HG02759 (cell line): Measurements from ENCODE around the gene FGF8.

ENCODE experiments used
- ATAC-seq: cut with Tn5 transposase; IDR thresholded peaks from one replicate; pipeline ENCODE4 v1.9.1; 2021; ENCODE audit warnings: mild to moderate bottlenecking, moderate library complexity; ENCODE audit not compliant: unreplicated experiment

The FGF8 gene

GRCh38 chr10:101770331-101771215 lies 5.3 kb downstream of the FGF8 start:
- no peak for ATAC-seq

GRCh38 chr10:101769541-101770180 lies 6.3 kb downstream of the FGF8 start:
- ATAC-seq, result no peak

- no peak for ATAC-seq
Measured at GRCh38 chr10:101768791-101769170, 7.1 kb downstream of the FGF8 start.

GRCh38 chr10:101767966-101768790 lies 7.7 kb downstream of the FGF8 start:
- no peak for ATAC-seq

- no peak for ATAC-seq
Measured at GRCh38 chr10:101767600-101767945, 8.3 kb downstream of the FGF8 start.

GRCh38 chr10:101766753-101767599 lies 8.9 kb downstream of the FGF8 start:
- ATAC-seq, result no peak

- ATAC-seq, result no peak
Measured at GRCh38 chr10:101766306-101766705, 9.6 kb downstream of the FGF8 start.

- ATAC-seq, result no peak
Measured at GRCh38 chr10:101763141-101763846, 12.6 kb downstream of the FGF8 start.

GRCh38 chr10:101762736-101763135 lies 13.2 kb downstream of the FGF8 start:
- no peak for ATAC-seq

- ATAC-seq, result no peak
Measured at GRCh38 chr10:101761226-101761625, 14.7 kb downstream of the FGF8 start.

- ATAC-seq, result no peak
Measured at GRCh38 chr10:101760510-101760909, 15.4 kb downstream of the FGF8 start.

GRCh38 chr10:101759309-101760247 lies 16.3 kb downstream of the FGF8 start:
- no peak for ATAC-seq

- ATAC-seq, result no peak
Measured at GRCh38 chr10:101758858-101759257, 17.1 kb downstream of the FGF8 start.

GRCh38 chr10:101752241-101752640 lies 23.7 kb downstream of the FGF8 start:
- ATAC-seq, result no peak

- ATAC-seq, result no peak
Measured at GRCh38 chr10:101749047-101750016, 26.6 kb downstream of the FGF8 start.

GRCh38 chr10:101748496-101748895 lies 27.4 kb downstream of the FGF8 start:
- no peak for ATAC-seq

GRCh38 chr10:101745074-101745696 lies 30.7 kb downstream of the FGF8 start:
- no peak for ATAC-seq
